Measurements from ENCODE around the gene C10orf71. TPM values are rescaled to one million over a fixed set of nuclear protein-coding genes. Genes with fewer than 3 reads are reported as not detected.

The C10orf71 gene
- total RNA-seq, 1 donor from 2014 or later: not detected

GRCh38 chr10:49309691-49310411 is 10.9 kb downstream of the C10orf71 start:
- Histone ChIP-seq H3K27me3 (ENCODE audit: control insufficient read depth, insufficient read depth, low read length) (no peaks in the 10 kb centered on the region), H3K36me3 (ENCODE audit: control insufficient read depth, insufficient read depth, low read length) (no peaks in the 10 kb centered on the region), H3K4me3 (ENCODE audit: low read depth, low read length) (no peak overlapping the region)
- no peak for TF ChIP-seq CTCF (IDR thresholded peaks at IDR 0.05; ENCODE audit: insufficient read depth, low read length, poor library complexity, severe bottlenecking)
- DNase-seq (ENCODE audit: low read depth): no peak

GRCh38 chr10:49310460-49310859 is 11.5 kb downstream of the C10orf71 start:
- no peaks in the 10 kb centered on the region for H3K27me3 ChIP-seq (ENCODE audit: control insufficient read depth, insufficient read depth, low read length)
- no peak for TF ChIP-seq CTCF (IDR thresholded peaks at IDR 0.05; ENCODE audit: insufficient read depth, low read length, poor library complexity, severe bottlenecking)
- no peak for DNase-seq (ENCODE audit: low read depth)

GRCh38 chr10:49310901-49311554 is 12.1 kb downstream of the C10orf71 start:
- no peak for DNase-seq (ENCODE audit: low read depth)
- TF ChIP-seq CTCF (IDR thresholded peaks at IDR 0.05; ENCODE audit: insufficient read depth, low read length, poor library complexity, severe bottlenecking): no peak
- no peak overlapping the region for H3K4me3 ChIP-seq (ENCODE audit: low read depth, low read length)
- no peaks in the 10 kb centered on the region for H3K36me3 ChIP-seq (ENCODE audit: control insufficient read depth, insufficient read depth, low read length)
- H3K27me3 ChIP-seq (ENCODE audit: control insufficient read depth, insufficient read depth, low read length): no peaks in the 10 kb centered on the region

More at GRCh38 chr10:49310460-49310859, 11.5 kb downstream of the C10orf71 start:
- H3K4me3 ChIP-seq (ENCODE audit: low read depth, low read length): no peak overlapping the region
- H3K36me3 ChIP-seq (ENCODE audit: control insufficient read depth, insufficient read depth, low read length): no peaks in the 10 kb centered on the region

- Histone ChIP-seq H3K27me3 (ENCODE audit: control insufficient read depth, insufficient read depth, low read length) (no peaks in the 10 kb centered on the region), H3K4me3 (ENCODE audit: low read depth, low read length) (no peak overlapping the region), H3K36me3 (ENCODE audit: control insufficient read depth, insufficient read depth, low read length) (no peaks in the 10 kb centered on the region)
- no peak for DNase-seq (ENCODE audit: low read depth)
- no peak for TF ChIP-seq CTCF (IDR thresholded peaks at IDR 0.05; ENCODE audit: insufficient read depth, low read length, poor library complexity, severe bottlenecking)
These were observed 12.7 kb downstream of the C10orf71 start for GRCh38 chr10:49311555-49312236.

GRCh38 chr10:49312246-49312869 is 13.4 kb downstream of the C10orf71 start:
- TF ChIP-seq CTCF (IDR thresholded peaks at IDR 0.05; ENCODE audit: insufficient read depth, low read length, poor library complexity, severe bottlenecking): no peak
- Histone ChIP-seq H3K4me3 (ENCODE audit: low read depth, low read length) (no peak overlapping the region), H3K36me3 (ENCODE audit: control insufficient read depth, insufficient read depth, low read length) (no peaks in the 10 kb centered on the region), H3K27me3 (ENCODE audit: control insufficient read depth, insufficient read depth, low read length) (no peaks in the 10 kb centered on the region)
- no peak for DNase-seq (ENCODE audit: low read depth)

Measured in kidney epithelial cell (primary cell).